Skeletal muscle tissue (tissue), 4 donors: ENCODE data around the gene DCAF4L1. TPM values are rescaled to one million over a fixed set of nuclear protein-coding genes. Genes with fewer than 3 reads are reported as not detected.

Experiments used
- H3K27ac ChIP-seq: one replicate; pipeline ENCODE4 v1.7.0; 2013; ENCODE audit warnings: mild to moderate bottlenecking, low read depth, low read length, inconsistent platforms
- H3K27me3 ChIP-seq, 3 donors: one replicate each; pipeline ENCODE4 v1.7.0; 2013; ENCODE audit warnings: low read length in 3 of 3; ENCODE audit not compliant: control insufficient read depth in 3 of 3, insufficient read depth in 3 of 3
- H3K36me3 ChIP-seq, 3 donors: one replicate each; pipeline ENCODE4 v1.7.0; 2013; ENCODE audit warnings: low read length in 3 of 3; ENCODE audit not compliant: control insufficient read depth in 3 of 3, insufficient read depth in 3 of 3
- H3K4me1 ChIP-seq, 3 donors: one replicate each; pipeline ENCODE4 v1.7.0; 2013; ENCODE audit warnings: low read length in 3 of 3, mild to moderate bottlenecking in 3 of 3; ENCODE audit not compliant: control insufficient read depth in 3 of 3, insufficient read depth in 3 of 3
- H3K4me3 ChIP-seq, 3 donors: one replicate each; pipeline ENCODE4 v1.7.0; 2013; ENCODE audit warnings: low read length in 3 of 3
- H3K9ac ChIP-seq, 3 donors: one replicate each; pipeline ENCODE4 v1.7.0; 2013; ENCODE audit warnings: low read length in 3 of 3, mild to moderate bottlenecking in 3 of 3, moderate library complexity in 2 of 3, low read depth in 1 of 3
- H3K9me3 ChIP-seq, 3 donors: one replicate each; pipeline ENCODE4 v1.7.0; 2013; ENCODE audit warnings: low read length in 3 of 3; ENCODE audit not compliant: control insufficient read depth in 3 of 3
- total RNA-seq: library from RNA; depleted of rRNA; stranded (reverse); fragments of >200 nt; gene quantifications from one replicate; pipeline ENCODE4 v1.2.3, GENCODE V29; 2014
- donor health status: Osteomylitis.

Gene DCAF4L1
- total RNA-seq, 1 donor from 2014 or later = under 0.01 TPM

- Histone ChIP-seq H3K4me3 (no peak overlapping the region), H3K4me1 (no peaks in the 10 kb centered on the region), H3K36me3 (peaks cover 3 to 27% (median 3%) of the 10 kb centered on the region in 3 donors)
Measured at GRCh38 chr4:41944089-41944488, 37.5 kb upstream of the DCAF4L1 start.

GRCh38 chr4:41949531-41949930 is 32.0 kb upstream of the DCAF4L1 start:
- H3K27ac ChIP-seq = no peak overlapping the region

More at GRCh38 chr4:41944089-41944488, 37.5 kb upstream of the DCAF4L1 start:
- Histone ChIP-seq H3K27ac (no peak overlapping the region), H3K27me3 (no peaks in the 10 kb centered on the region), H3K9ac (no peak overlapping the region), H3K9me3 (no peaks in the 10 kb centered on the region)

DNA sequence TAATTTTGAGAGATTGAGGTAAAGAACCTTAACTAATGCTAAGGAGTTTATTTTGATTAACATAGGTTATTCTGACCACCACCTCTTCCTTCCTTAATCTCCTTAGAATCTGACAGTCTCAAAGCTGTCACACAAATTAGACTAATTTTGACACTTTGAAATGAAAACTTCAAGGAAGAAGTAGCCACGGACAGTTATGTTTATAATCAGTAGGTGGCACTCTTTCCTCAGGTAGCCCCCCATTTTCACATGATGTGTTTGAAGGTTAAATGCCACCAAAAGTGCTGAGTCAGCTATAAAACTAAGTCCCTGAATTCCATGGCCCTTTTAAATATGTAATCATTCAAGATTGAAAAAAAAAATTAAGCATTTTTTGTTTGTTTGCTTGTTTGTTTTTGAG is 23.9 kb upstream of the DCAF4L1 start:
- H3K36me3 ChIP-seq = peaks cover 5 to 20% (median 14%) of the 10 kb centered on the region in 3 donors
- no peaks in the 10 kb centered on the region for H3K9me3 ChIP-seq
- H3K9ac ChIP-seq = no peak overlapping the region
- H3K27me3 ChIP-seq = no peaks in the 10 kb centered on the region
- H3K4me3 ChIP-seq = no peak overlapping the region
- H3K4me1 ChIP-seq = no peaks in the 10 kb centered on the region
- H3K27ac ChIP-seq = no peak overlapping the region

More at GRCh38 chr4:41949531-41949930, 32.0 kb upstream of the DCAF4L1 start:
- Histone ChIP-seq H3K9me3 (no peaks in the 10 kb centered on the region), H3K27me3 (no peaks in the 10 kb centered on the region), H3K4me3 (no peak overlapping the region), H3K9ac (no peak overlapping the region), H3K36me3 (peaks cover 16 to 43% (median 34%) of the 10 kb centered on the region in 3 donors), H3K4me1 (no peaks in the 10 kb centered on the region)

- no peak overlapping the region for H3K27ac ChIP-seq
Measured at GRCh38 chr4:41963105-41963504, 18.5 kb upstream of the DCAF4L1 start.

GRCh38 chr4:41964401-41964800 is 17.2 kb upstream of the DCAF4L1 start:
- Histone ChIP-seq H3K27me3 (no peaks in the 10 kb centered on the region), H3K9ac (no peak overlapping the region), H3K4me3 (no peak overlapping the region), H3K36me3 (no peaks in the 10 kb centered on the region), H3K9me3 (no peaks in the 10 kb centered on the region), H3K4me1 (no peaks in the 10 kb centered on the region), H3K27ac (no peak overlapping the region)

More at GRCh38 chr4:41963105-41963504, 18.5 kb upstream of the DCAF4L1 start:
- Histone ChIP-seq H3K9ac (no peak overlapping the region), H3K9me3 (no peaks in the 10 kb centered on the region), H3K4me3 (no peak overlapping the region), H3K27me3 (no peaks in the 10 kb centered on the region), H3K4me1 (no peaks in the 10 kb centered on the region), H3K36me3 (no peaks in the 10 kb centered on the region)

DNA sequence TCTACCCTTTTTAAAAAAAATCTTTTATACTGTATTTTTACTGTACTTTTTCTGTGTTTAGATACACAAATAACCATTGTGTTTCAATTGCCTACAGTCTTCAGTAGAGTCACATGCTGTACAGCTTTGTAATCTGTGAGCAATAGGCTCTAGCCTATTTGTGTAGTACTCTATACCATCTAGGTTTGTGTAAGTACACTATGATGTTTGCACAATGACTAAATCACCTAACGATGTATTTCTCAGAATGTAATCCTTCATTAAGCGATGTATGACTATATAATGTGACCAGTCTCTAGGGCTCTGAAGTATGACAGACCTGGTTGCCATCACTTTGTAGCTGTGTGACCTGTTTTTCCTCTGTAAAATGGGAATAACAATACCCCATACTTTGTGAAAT is 14.2 kb upstream of the DCAF4L1 start:
- H3K36me3 ChIP-seq = no peaks in the 10 kb centered on the region
- no peak overlapping the region for H3K9ac ChIP-seq
- H3K4me3 ChIP-seq = no peak overlapping the region
- H3K4me1 ChIP-seq = no peaks in the 10 kb centered on the region
- H3K27ac ChIP-seq = no peak overlapping the region
- no peaks in the 10 kb centered on the region for H3K9me3 ChIP-seq
- H3K27me3 ChIP-seq = no peaks in the 10 kb centered on the region

GRCh38 chr4:41969671-41970070 is 11.9 kb upstream of the DCAF4L1 start:
- Histone ChIP-seq H3K4me3 (no peak overlapping the region), H3K4me1 (no peaks in the 10 kb centered on the region), H3K27ac (no peak overlapping the region), H3K9me3 (no peaks in the 10 kb centered on the region), H3K27me3 (no peaks in the 10 kb centered on the region), H3K36me3 (no peaks in the 10 kb centered on the region), H3K9ac (no peak overlapping the region)

DNA sequence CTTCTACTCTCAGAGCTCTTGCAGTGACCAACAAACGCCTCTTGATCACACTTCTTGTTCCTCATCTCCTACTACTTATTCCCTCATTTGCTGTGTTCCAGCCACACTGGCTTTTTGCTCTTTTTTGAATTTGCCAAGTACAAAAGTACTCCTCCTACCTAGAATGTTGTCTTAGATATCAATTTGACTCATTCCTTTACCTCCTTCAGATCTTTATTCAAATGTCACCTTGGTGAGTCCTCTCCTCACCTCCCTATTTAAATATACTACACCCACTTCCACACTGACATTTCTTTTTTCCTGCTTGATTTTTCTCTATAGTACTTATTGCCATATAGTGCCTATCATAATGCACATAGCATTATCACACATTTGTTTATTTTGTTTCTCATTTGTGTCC is 6.2 kb upstream of the DCAF4L1 start:
- H3K9me3 ChIP-seq = no peaks in the 10 kb centered on the region
- H3K27me3 ChIP-seq = no peaks in the 10 kb centered on the region
- H3K4me1 ChIP-seq = peaks cover 0 to 8% (median 0%) of the 10 kb centered on the region in 3 donors
- H3K27ac ChIP-seq = no peak overlapping the region
- H3K36me3 ChIP-seq = no peaks in the 10 kb centered on the region
- H3K9ac ChIP-seq = no peak overlapping the region
- no peak overlapping the region for H3K4me3 ChIP-seq

DNA sequence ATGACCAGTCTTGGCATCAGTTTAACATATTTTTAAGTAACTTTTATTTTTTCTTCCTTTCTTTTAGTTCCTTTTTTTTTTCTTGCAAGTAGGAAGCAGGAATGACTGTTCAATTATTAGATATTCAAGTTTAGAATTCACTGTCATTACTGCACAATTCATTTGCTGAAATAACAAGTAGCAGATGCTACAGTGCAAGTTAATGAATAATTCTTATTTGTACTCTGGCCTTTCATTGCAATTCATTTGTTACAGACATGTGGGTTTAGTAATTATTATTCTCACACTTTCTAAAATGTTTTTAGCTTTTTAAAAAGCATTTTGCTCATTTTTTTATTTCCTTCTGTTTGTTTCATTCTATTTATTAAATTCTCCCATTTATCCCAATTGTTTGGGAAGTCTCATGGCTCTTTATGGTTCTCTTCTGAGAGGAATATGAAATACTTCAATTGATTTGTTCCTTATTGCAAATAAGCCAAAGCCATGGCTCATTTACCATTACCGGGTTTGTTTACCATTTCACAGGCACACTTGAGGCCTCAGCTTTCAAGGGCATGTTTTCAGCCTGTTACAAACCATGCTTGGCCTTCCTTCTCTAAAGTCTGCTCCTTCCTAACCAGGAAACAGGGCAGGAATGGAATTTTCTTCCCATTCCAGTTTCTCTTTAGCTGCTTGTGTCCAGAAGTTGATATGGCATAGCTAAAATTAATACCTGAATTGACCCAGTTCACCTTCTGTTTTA is 4.6 kb upstream of the DCAF4L1 start:
- H3K4me1 ChIP-seq = peaks cover 0 to 8% (median 0%) of the 10 kb centered on the region in 3 donors
- H3K9ac ChIP-seq = no peak overlapping the region
- H3K27me3 ChIP-seq = no peaks in the 10 kb centered on the region
- H3K36me3 ChIP-seq = no peaks in the 10 kb centered on the region
- H3K27ac ChIP-seq = no peak overlapping the region
- no peak overlapping the region for H3K4me3 ChIP-seq
- H3K9me3 ChIP-seq = peaks cover 0 to under 1% (median 0%) of the 10 kb centered on the region in 3 donors

DNA sequence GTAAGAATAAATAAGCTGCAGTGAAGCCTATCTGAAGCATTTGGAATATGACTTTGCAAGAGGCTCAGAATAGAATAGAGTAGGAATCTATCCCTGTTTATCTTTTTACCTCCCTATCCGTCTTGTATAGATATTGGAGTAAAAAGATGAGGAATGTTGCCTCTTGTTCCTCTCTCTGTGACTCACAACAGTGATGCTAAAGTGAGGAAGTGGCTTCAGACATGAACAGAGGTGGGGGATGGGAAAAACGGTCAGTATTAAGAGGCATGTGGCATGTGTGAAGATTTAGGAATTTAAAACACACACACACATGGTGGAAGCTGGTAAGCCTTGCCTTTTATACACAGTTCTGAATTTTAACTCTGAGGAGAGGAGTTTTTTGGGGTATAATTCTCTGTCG is 3.8 kb upstream of the DCAF4L1 start:
- H3K36me3 ChIP-seq = peaks cover 0 to 2% (median 0%) of the 10 kb centered on the region in 3 donors
- H3K27me3 ChIP-seq = no peaks in the 10 kb centered on the region
- H3K4me1 ChIP-seq = peaks cover 0 to 8% (median 0%) of the 10 kb centered on the region in 3 donors
- no peak overlapping the region for H3K27ac ChIP-seq
- H3K4me3 ChIP-seq = no peak overlapping the region
- peaks cover 0 to 5% (median 0%) of the 10 kb centered on the region in 3 donors for H3K9me3 ChIP-seq
- H3K9ac ChIP-seq = no peak overlapping the region
